Activated T-cell treated with anti-CD3 and anti-CD28 coated beads, Interleukin-2, amount 50 U/mL, for 48 hours (primary cell): ENCODE results near the gene SRRM3.
"Not testable (repeated sequence)": the region's sequence is repeated elsewhere in the genome, so short reads cannot be mapped to it uniquely, and the experiment has no call there.

ENCODE experiments used
- DNase-seq, 2 experiments: peaks; one replicate each; pipeline ENCODE4 v3.0.0-alpha.2; 2020

SRRM3 gene

DNA sequence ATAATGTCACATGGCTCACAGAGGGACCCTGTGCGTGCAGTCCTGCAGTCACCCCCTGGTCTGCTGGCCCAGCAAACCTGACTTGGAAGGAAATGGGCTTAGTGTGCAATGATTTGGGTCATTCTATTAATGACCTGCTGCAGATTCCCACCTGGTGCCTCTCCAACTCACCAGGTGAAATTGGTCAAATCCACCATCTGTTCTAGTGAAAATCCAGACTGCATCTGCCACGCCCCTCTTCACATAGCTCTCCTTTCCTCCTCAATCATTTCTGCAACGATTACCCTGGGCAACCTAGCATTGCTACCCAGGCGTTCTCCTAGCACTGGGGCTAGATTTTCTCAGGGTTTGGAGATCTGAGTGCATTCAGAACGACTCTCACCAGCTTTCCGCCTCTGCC, 29.4 kb downstream of the SRRM3 start:
- no peak for DNase-seq

DNA sequence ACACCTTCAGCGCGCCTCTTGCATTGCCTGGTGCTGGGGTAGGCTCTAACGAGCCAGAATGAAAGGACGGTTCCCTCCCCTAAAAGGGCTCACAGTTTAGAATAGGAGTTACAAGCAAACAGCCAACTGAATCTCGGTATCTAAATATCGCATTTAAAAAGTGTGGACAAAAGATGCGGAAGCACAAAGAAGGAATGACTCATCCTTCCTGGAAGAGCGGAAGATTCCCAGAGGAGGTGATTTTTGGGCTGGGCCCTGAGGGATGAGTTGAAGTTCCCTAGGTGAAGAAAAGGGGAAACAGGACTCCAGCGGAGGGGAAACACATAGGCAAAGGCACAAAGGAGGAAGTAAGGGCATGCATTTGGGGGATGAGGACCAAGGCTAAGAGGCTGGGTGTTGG, 29.9 kb downstream of the SRRM3 start:
- no peak for DNase-seq

DNA sequence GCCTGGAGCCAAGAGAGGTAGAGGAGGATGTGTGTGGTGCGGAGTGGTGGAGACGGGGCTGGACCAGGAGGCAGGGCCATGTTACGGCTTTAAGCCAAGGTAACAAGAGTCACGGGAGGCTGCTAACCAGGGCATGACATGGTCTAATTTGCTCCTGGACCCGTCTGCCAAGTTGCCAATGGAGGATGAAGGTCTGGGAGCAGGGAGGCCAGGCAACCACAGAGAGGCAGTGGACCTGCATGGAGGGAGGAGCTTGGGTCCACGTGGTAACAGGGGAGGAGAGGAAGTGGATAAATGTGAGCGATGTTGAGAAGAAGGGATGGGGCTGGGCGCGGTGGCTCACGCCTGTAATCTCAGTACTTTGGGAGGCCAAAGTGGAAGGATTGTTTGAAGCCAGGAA, 31.0 kb downstream of the SRRM3 start:
- no peak for DNase-seq

DNA sequence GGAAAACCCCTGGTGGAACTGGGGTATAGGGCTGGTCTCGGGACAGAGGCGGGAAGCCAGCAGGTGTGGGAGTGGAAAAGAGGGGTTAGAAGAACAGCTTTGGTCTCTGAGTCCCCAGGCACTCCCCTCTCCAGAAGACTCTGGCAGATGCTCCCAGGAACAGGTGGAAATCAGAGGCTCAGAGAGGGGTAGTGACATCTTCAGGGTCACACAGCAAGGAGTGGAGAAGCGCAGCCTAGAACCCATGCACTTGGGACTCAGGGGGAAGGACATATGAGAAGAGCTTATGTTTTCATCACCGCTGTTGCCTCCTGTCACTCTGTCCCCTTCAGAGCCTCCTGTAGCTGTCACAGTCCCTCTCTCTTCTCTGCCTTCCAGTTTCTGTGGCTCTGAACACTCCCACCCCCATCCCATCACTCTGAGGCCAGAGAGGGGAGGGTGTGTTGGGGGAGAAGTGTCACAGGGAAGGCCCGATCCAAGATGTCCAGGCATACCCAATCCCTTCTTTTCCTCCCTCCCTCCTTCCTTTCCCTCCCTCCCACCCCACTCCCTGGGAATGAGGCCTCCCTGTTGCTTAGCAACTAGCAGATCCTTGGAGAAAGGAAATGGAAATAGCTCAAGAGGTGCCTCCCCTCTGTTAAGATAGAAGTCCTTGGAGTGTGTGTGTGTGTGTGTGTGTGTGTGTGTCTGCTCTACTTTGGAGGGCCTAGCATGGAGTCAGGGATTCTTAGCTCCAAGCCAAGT, 32.0 kb downstream of the SRRM3 start:
- DNase-seq = no peak

DNA sequence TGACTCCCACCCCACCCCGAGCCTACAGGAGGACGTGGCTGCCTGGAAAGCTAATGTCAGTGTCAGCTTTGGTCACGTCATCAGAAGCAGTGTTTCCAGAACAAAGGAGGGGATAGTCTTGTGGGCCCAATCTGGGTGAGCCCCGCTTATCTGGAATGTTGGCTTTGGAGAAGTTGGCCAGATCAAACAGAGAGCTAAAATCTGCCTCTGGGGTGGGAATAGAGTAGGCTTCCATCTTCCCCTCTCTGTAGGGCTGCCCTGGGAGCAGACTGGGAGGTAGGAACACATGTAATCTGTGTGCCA, 32.5 kb downstream of the SRRM3 start:
- DNase-seq = no peak

DNA sequence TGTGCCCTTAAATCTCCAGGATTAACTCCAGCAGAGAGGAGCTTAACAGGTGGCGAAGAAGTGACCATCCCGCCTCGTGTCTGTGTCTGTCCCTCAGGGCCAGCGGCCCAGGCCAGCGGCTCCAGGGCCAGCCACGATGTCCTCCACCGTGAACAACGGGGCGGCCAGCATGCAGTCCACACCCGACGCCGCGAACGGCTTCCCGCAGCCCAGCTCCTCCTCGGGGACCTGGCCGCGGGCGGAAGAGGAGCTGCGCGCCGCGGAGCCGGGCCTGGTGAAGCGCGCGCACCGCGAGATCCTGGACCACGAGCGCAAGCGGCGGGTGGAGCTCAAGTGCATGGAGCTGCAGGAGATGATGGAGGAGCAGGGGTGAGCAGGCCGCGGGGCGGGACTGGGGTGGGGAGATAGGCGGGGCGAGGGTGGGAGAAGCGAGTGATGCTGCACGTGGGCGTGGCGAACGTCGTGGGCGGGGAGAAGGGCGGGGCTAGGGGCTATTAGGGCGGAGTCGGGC, 33.3 kb downstream of the SRRM3 start:
- DNase-seq = peak; percentile 92 to 93

DNA sequence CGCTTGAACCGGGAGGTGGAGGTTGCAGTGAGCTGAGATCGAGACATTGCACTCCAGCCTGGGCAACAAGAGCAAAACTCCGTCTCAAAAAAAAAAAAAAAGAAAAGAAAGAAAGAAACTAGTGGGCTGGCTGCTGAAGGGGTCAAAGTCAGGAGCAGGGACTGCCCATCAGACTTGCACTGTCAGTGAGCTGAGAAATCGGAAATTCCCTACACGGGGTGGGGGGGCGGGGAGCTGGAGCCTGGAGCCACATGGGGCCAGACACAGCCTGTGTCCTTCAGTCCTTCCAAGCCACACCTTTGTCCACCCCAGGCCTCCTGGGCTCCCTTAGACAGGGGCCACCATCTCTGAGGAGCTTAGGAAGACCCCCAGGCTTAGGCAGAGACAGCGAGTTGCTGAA, 34.5 kb downstream of the SRRM3 start:
- no peak for DNase-seq

DNA sequence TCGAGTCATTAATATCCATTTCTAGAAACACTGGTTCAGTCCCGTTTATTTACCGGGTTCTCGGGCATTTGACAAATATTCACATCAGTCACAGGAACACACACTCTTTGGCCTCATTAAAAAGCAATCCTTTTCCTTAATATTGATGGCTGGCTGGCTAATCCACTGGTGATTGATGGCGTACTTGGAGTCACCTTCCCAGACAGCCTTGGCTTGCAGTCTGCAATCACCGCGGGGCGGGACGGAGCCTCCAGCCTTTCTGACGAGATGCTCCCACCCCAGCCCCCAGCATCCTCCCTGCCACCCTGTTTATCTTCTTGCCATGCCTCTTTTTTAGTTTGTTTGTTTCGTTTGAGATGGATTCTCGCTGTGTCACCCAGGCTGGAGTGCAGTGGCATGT, 36.6 kb downstream of the SRRM3 start:
- no peak for DNase-seq

DNA sequence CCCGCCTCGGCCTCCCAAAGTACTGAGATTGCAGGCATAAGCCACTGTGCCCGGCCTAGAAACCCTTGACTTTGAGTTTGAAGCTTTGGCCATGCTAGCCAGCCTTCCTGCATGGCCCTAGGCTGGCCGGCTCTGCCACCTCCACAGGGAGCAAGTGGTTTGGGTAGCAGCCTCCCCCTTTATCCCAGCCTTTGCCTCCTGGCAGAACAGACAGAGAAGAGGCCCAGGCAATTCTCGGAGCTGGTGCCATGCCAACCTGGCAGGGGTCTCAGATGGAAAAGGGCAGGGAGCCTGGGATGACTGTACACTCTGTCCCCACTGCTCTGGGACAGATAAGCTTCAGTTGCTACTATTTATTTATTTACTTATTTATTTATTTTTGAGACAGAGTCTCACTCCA, 39.4 kb downstream of the SRRM3 start:
- no peak for DNase-seq

DNA sequence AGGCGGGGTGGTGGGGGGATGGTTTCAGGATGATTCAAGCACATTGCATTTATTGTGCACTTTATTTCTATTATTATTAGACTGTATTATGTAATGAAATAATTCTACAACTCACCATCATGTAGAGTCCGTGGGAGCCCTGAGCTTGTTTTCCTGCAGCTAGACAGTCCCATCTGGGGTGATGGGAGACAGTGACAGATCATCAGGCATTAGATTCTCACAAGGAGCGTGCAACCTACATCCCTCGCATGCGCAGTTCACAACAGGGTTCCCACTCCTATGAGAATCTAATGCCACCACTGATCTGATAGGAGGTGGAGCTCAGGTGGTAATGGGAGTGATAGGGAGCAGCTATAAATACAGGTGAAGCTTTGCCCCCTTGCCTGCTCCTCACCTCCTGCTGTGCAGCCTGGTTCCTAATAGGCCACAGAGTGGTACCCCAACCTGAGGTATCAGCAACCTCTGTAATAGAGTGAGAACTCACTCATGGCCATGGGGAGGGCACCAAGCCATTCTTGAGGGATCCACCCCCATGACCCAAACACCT, 40.9 kb downstream of the SRRM3 start:
- not testable (repeated sequence) for DNase-seq

DNA sequence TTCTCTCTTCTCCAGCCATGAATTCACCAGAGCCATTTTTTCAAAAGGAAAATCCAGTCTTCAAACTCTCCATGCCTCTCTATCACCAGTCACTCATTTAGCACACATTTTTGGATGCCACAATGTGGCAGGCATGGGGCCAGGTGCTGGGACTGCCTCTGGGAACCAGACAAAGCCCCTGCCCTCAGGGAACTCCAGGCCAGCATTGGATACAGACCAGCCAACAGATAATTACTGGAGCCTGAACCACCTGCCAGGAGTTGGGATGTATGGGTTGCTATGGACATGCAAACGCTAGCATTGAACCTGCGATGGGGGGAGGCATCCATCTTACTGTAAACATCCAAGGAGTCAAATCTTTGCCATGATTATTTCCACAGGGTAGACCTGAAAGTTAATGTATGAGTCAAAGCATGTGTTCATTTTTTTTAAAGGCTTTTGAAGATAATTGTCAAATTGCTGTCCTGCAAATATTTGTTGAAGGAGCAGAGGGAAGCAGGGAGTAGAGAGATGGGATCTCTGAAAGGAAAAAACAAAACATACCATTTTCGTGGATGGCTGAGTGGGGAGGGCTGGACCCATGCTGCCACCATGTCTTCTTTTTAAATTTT, 43.2 kb downstream of the SRRM3 start:
- no peak for DNase-seq

DNA sequence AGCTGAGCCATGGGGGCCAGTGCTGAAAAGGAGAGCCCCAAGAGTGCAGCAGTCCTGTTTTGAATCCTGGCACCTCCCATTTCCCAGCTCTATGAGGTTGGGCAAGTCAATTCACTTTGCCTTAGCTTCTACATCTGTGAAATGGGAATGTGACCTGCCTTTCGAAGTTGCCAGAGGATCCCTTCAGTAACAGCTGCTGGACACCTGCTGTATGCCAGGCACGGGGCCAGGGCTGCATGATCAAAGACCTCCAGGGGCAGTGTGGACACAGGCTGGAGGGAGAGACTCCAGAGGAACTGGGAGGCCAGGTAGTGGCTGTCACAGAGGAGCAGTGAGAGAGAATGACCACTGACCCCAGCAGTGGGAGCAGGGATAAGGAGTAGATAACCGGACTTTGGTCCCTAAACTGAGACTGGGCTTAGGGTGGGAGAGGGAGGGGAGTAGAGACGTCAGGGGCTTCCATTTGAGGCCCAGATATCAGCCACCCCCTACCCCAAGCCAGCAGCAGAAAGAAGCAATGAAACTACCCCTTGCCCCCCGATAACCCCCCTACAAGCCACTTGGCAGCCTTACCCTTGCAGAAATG, 45.2 kb downstream of the SRRM3 start:
- DNase-seq = no peak

DNA sequence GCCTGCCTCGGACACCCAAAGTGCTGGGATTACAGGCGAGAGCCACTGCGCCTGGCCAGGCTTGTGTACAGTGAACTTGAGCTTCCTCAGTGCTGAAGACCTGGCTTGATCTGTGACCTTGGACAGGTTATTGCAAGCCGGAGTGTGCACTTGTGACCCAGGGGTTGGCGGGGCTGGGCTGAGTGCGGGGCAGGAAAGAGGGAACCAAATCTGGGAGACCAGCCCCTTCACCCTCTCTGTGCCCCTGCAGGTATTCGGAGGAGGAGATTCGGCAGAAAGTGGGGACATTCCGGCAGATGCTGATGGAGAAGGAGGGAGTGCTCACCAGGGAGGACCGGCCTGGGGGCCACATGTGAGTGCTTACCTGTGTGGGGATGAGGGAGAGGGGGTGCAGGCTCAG, 46.2 kb downstream of the SRRM3 start:
- DNase-seq = no peak

DNA sequence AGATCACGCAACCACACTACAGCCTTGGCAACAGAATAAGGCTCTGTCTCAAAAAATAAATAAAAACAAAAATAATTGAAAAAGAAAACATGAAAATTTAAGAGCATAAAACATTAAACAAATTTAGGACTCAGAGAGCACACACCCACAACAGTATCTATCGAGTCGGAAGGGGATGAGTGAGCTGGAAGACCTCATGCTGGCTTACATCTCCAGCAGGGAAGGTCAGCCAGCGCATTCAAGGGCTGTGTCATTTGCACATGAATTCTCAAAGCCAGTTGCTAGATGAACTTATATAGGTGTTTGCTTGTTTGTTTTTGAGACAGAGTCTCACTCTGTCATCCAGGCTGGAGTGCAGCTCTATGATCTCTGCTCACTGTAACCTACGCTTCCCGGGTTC, 50.3 kb downstream of the SRRM3 start:
- DNase-seq = no peak

DNA sequence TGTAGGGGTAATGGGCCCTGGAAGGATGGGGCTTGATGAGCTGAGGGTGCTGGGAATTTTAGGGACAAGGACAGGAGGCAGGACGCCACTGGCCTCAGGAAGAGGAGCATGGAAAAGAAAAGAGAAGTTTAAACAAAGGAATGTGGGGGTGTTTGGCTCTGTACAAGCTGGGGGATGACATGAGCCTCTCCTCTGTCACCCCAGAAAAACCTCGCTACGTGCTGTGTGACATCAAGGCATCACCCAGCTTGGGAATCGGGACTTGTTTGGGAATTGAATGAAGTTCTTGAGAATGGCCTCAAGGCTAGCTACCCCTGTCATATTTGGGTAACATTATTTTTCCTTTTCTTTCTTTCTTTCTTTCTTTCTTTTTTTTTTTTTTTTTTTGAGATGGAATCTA, 53.1 kb downstream of the SRRM3 start:
- no peak for DNase-seq

DNA sequence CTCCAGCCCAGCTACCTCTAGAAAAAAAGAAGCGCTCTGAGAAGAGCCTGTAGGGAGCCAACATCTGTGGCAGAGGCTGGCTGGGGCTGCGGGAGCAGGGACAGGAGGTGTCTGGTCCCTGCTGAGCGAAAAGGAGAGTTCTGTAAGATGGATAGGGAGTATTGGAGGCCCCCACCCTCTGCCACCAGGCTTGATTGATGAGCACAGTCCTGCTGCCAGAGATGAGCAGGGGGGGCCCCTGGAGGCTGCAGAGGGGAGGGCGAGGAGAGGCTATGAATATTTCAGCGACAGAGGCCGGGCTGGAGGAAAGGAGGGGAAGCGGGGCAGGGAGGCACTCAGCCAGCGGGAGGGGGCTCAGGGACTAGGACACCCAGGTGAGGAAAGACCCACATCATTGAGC, 56.3 kb downstream of the SRRM3 start:
- DNase-seq = peak in 1 of 2 experiments; percentile 21

DNA sequence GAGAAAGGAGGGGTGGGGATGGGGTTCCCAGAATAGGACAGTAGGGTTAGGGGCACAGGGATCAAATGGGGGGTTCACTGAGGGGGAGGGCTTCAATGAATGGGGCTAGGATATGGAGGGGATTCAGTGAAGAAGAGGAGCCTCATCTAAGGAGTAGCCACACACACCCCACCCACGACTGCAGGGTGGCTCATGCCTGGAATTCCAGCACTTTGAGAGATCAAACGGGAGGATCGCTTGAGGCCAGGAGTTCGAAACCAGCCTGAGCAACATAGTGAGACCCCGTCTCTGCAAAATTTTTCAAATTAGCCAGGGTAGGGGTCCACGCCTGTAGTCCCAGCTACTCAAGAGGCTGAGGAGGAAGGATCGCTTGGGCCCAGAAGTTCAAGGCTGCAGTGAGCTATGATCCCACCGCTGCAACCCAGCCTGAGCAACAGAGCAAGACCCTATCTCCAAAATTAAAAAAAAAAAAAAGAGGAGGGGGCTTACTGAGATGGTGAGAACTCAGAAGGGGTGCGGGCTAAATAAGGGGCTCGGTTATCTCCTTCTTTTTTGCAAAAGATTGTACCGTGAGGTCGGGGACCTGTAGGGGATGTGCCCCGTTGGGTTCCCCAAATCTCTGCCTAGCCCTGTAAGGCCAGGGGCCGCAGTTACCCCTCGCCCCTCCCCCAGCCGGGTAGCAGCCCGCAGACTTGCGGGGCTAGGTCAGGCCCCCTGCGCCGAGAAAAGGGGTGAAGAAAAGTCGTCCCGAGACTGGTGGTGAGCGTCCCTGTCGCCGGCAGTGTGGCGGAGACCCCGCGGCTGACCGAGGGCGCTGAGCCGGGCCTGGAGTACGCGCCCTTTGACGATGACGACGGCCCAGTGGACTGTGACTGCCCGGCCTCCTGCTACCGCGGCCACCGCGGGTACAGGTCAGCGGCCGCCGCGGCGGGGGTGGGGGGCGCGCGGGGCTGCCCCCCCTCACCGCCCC, 57.7 kb downstream of the SRRM3 start:
- no peak for DNase-seq

DNA sequence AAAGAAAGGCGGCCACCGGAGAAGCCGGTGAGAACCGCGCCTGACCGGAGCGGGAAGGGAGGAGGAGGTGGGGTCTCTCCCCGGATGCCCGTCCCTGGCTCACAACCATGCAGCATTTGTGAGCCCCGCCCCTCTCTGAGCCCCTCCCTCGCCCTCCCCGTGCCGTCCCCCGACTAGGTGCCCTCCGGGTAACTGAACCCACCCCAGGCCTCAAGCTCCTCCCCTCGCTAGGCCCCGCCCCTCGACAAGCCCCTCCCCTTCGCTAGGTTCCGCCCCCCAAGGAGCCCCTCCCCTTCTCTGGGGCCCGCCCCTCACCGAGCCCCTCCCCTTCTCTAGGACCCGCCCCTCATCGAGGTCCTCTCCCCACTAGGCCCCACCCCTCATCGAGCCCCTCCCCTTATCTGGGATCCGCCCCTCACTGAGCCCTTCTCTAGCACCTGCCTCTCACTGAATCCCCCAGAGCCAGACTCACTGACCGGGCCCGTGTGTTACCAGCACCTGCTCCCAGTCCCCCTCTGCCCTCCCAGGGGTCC, 58.5 kb downstream of the SRRM3 start:
- peak; percentile 65 to 69 for DNase-seq

DNA sequence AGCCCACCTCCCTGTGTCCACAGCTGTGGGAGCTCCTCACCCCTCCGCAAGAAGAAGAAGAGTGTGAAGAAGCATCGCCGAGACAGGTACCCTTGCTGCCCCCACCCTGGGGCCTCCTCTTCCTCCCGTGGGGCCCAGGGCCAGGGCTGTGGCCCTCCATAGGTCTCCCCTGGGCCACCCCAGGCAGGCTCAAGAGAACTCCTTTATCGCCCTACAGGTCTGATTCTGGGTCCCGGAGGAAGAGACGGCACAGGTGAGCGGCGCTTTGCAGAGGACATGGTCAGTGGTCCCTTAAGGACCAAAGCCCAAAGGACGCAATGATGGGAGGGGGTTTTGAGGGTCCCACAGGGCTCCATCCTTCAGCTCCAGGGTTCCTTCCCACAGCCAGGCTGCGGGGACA, 59.6 kb downstream of the SRRM3 start:
- no peak for DNase-seq

DNA sequence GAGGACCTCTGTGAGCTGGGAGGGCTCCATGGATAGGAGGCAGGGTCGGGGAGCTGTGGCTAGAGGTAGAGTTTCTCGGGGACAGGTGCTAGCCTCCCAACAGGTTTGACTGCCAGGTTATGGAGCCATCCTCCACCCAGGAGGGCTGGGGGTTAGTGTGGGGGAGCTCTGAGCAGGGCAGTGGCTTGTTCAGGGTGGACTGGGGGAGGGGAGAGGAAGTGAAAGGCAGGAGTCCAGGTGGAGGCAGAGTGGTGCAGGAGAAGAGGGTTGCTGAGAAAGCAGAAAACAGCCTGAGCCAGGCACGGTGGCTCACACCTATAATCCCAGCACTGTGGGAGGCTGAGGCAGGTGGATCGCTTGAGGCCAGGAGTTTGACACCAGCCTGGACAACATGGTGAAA, 60.2 kb downstream of the SRRM3 start:
- no peak for DNase-seq

DNA sequence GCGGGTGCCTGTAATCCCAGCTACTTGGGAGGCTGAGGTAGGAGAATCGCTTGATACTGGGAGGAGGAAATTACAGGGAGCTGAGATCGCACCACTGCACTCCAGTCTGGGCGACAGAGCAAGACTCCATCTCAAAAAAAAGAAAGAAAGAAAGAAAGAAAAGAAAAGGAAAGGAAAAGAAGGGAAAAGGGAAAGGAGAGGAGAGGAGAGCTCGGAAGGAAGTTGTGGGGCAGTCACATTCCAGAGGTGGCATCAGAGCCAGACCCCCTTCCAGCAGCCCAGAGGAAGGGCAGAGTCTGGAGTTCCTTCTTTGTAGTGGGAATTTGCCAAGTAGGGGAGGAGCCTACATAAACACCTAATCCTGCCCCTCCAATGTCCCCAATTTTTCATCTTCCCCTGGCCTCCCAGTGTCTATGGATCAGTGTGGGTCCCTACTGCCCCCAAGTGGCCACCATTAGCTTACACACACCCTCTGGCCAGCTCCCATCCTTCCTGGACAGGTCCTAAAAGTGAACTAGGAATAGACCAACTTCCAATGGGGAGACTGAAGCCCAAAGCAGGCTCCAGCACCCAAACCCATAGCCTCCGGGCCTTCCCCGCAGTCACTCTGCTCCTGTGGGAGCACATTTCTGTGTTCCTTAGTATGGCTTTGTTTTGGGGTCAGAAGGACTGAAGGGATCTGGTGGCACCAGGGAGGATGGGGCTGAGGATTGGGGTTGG, 61.1 kb downstream of the SRRM3 start:
- DNase-seq = peak; percentile 56 to 64

DNA sequence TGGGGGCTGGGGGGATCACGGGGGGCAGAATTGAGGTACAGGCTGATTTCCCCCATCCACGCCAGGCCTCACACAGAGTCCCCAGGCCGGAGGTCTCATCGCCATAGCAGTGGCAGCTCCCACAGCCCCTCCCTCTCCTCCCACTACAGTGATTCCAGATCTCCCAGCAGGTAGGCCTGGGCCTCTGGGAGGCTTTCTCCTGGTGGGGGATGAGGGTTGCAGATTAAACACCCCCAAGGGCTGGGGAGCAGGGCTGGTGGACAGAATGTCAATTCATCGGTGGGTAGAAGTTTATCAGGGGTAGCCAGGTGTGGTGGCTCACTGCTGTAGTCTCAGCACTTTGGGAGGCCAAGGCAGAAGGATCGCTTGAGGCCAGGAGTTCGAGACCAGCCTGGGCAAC, 63.6 kb downstream of the SRRM3 start:
- DNase-seq = no peak
